ENCODE results near the gene TXNIP.

Gene TXNIP

GRCh38 chr1:146029117-146029516 is 32.7 kb upstream of the TXNIP start:
- no peak for TF ChIP-seq CTCF (IDR thresholded peaks at IDR 0.05)

- TF ChIP-seq CTCF (IDR thresholded peaks at IDR 0.05): no peak
Observed at GRCh38 chr1:146022403-146023127, 26.2 kb upstream of the TXNIP start.

GRCh38 chr1:146021622-146022402 is 25.4 kb upstream of the TXNIP start, which contains the start of gene HJV:
Gene HJV (minus strand): TSS chr1:146021735. CDS start chr1:146020231, 1,504 bp downstream.
- TF ChIP-seq CTCF (IDR thresholded peaks at IDR 0.05): no peak

- TF ChIP-seq CTCF (IDR thresholded peaks at IDR 0.05): no peak
Observed at GRCh38 chr1:146021050-146021445, 24.7 kb upstream of the TXNIP start.

GRCh38 chr1:146020058-146021049 is 24.0 kb upstream of the TXNIP start:
- no peak for TF ChIP-seq CTCF (IDR thresholded peaks at IDR 0.05)

GRCh38 chr1:146019231-146020057 is 23.1 kb upstream of the TXNIP start:
- TF ChIP-seq CTCF (IDR thresholded peaks at IDR 0.05): no peak

Measured in LNCAP (cell line).